Glomerular visceral epithelial cell (primary cell): ENCODE data around the gene TAS2R9.
"Not testable (repeated sequence)": the region's sequence is repeated elsewhere in the genome, so short reads cannot be mapped to it uniquely, and the experiment has no call there.

Source experiments
- DNase-seq: peaks from one replicate; pipeline ENCODE4 v3.0.0-alpha.2; 2016; ENCODE audit errors: extremely low spot score

TAS2R9 gene

GRCh38 chr12:10810068-10810467, at the start of gene TAS2R9:
TSS of gene TAS2R9 (minus strand) at chr12:10810168. CDS start at chr12:10810075, 93 bp downstream.
- no peak for DNase-seq

- no peak for DNase-seq
These were observed 45.8 kb upstream of the TAS2R9 start for GRCh38 chr12:10855807-10856206.

- DNase-seq: no peak
These were observed 43.8 kb upstream of the TAS2R9 start for GRCh38 chr12:10853776-10854175.

- DNase-seq: no peak
These were observed 41.4 kb upstream of the TAS2R9 start for GRCh38 chr12:10851243-10851858.

- no peak for DNase-seq
These were observed 39.5 kb upstream of the TAS2R9 start, which contains the start of gene PRR4 for GRCh38 chr12:10849425-10849878. TSS of gene PRR4 (minus strand) at chr12:10849475. CDS start at chr12:10849437, 38 bp downstream.

- DNase-seq: no peak
These were observed 37.8 kb upstream of the TAS2R9 start for GRCh38 chr12:10847744-10848143.

- no peak for DNase-seq
These were observed 32.9 kb upstream of the TAS2R9 start for GRCh38 chr12:10842862-10843261.

GRCh38 chr12:10838461-10838860, 28.5 kb upstream of the TAS2R9 start:
- DNase-seq: no peak

- DNase-seq: no peak
These were observed 20.0 kb upstream of the TAS2R9 start for GRCh38 chr12:10829994-10830393.

- no peak for DNase-seq
These were observed 16.3 kb upstream of the TAS2R9 start, which contains the start of gene TAS2R10 for GRCh38 chr12:10826258-10826657. TSS of gene TAS2R10 (minus strand) at chr12:10826358. CDS start at chr12:10826269, 89 bp downstream.

- no peak for DNase-seq
These were observed 15.0 kb upstream of the TAS2R9 start for GRCh38 chr12:10824957-10825356.

- DNase-seq: no peak
These were observed 2.0 kb upstream of the TAS2R9 start for GRCh38 chr12:10811883-10812536.

- DNase-seq: no peak
These were observed 2.8 kb downstream of the TAS2R9 start, which contains the start of gene TAS2R8 for GRCh38 chr12:10807186-10807585. TSS of gene TAS2R8 (minus strand) at chr12:10807286. CDS start at chr12:10806980, 306 bp downstream.

GRCh38 chr12:10802587-10802986, 7.4 kb downstream of the TAS2R9 start, which contains the start of gene TAS2R7:
TSS of gene TAS2R7 (minus strand) at chr12:10802627. CDS start at chr12:10802570, 57 bp downstream.
- DNase-seq: no peak

GRCh38 chr12:10801741-10802140, 8.2 kb downstream of the TAS2R9 start:
- DNase-seq: no peak

- DNase-seq: no peak
These were observed 15.7 kb downstream of the TAS2R9 start for GRCh38 chr12:10794222-10794621.

GRCh38 chr12:10791769-10792168, 18.2 kb downstream of the TAS2R9 start:
- DNase-seq: not testable (repeated sequence)

GRCh38 chr12:10783252-10783651, 26.7 kb downstream of the TAS2R9 start:
- DNase-seq: no peak

- no peak for DNase-seq
These were observed 30.9 kb downstream of the TAS2R9 start for GRCh38 chr12:10779103-10779502.

GRCh38 chr12:10771132-10771733, 38.7 kb downstream of the TAS2R9 start:
- peak; percentile 25 for DNase-seq

- DNase-seq: no peak
These were observed 50.3 kb downstream of the TAS2R9 start for GRCh38 chr12:10759657-10760056.
